Stimulated activated CD4-positive, alpha-beta T cell treated with anti-CD3 and anti-CD28 coated beads, Interleukin-1b, Interleukin-23, amount 100 ng/mL, for 48 hours (primary cell): ENCODE measurements around the gene RNU1-2.
"Not testable (repeated sequence)": the region's sequence is repeated elsewhere in the genome, so short reads cannot be mapped to it uniquely, and the experiment has no call there.

Source experiments
- DNase-seq: peaks from one replicate; pipeline ENCODE4 v3.0.0-alpha.2; 2020

RNU1-2 gene

DNA sequence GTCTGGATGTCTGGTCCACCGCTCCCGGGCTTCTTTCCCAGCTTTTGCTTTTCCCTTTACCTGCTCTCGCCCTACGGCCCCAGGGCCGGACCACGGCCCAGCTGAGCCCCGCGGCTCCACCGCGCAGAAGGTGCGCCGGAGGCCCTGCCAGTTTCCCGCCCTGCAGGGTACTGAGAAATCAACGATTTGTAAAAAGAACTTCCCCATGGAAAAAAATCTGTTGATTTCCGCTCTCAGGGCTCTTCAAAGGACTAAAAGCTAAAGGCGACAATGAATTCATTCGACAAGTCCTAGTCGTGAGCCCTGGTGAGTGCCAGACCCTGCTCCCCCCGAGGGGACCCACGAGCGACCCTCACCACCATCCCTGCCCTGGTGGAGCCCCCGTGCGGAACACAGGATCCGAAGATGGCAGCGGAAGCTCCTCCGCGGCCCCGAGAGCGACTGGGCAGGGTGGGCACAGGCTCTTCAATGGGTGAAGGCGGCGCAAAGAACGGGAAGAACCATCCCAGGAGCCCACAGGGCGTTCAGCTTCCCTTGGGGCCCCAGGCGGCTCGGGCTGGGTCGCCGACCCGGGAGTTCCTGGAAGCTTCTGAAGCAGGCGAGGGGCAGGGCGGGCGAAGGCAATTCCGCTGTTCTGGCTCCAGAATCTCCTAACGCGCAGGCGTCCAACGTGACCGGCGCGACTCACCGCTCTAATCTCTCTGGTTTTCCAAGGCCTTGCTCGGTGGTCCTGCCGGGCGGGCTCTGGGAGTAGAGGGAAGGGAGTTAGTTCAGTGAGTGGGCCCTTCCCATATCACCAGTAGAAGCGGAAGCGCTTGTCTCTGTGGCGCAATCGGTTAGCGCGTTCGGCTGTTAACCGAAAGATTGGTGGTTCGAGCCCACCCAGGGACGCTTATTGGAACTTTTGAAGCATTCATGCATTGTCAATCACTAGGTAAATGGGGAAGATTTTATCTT is 6.6 kb upstream of the RNU1-2 start:
- peak; percentile 75 for DNase-seq

DNA sequence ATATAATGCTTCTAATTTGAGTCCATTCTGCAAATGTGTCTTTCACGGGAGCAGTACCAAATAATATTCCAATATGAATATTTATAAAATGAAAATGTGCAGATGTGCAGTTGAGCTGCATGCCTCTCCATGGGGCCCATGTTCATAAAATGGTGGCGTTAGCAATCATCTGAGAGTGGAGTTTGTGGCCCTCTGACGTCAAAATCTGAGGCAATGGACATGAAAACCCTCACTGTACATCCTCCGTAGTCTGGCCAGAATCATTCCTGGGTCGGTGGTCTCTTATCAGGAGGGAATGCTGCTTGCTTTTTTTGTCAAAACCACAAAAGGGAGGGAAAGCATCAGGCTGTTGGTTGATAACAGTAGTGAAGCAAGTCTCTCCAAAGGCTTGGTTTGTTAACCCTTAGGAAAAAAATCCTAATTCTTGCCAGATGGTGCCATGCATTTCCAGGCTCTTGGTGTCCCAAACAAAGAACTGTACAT is 5.2 kb upstream of the RNU1-2 start:
- DNase-seq: not testable (repeated sequence)

DNA sequence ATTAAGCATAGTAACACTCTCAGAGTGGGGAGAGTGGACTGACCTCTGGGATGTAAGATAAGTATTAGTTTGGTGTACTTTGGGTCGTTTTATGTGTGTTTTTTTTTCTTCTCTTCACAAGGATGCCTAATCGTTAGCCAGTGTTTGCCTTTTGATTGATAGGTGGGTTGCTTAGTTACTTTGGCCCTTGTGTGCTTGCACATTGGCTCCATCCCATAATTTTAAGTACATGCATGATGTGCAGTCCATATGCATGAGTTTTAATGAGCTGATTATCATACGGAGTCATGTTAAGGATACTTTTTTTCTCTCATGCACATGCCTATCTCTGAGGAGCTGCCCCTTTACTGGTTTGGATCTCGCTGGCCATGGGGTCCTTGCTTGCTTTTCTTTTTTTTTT is 4.7 kb upstream of the RNU1-2 start:
- not testable (repeated sequence) for DNase-seq

DNA sequence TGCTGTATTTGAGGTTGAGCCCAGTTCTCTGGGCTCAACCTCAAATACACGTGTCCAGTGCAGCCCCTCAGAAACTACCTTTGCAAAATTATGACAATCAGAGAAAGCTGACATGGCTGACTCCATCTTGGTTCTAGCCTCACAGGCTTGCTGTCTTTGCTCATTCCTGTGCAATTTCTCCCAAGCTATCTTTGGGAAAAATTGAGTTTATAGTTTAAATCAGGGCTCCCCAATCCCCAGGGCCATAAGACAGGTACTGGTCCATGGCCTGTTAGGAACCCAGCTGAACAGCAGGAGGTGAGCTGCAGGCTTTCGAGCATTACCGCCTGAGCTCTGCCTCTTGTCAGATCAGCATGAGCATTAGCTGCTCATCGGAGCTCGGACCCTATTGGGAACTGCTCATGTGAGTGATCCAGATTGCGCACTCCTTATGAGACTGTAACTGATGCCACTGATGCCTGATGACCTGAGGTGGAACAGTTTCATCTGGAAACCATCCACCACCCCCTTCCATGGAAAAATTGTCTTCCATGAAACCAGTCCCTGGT is 2.7 kb upstream of the RNU1-2 start:
- not testable (repeated sequence) for DNase-seq

DNA sequence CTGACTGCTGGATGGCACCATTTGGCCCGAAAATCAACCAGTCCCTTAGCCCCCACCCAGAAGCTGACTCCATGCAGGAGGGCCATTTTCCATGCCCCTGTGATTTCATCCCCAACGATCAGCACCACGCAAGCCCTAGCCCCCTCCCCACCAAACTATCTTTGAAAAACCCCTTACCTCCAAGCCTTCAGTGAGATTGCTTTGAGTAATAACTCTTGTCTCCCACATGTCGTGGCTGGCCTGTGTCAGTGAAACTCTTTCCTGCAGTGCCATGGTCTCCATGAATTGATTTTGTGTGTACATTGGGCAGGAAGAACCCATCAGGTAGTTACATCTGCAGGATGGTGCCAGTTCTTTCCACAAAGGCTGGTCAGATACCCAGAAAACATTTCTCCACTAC is 2.0 kb upstream of the RNU1-2 start:
- DNase-seq: not testable (repeated sequence)

DNA sequence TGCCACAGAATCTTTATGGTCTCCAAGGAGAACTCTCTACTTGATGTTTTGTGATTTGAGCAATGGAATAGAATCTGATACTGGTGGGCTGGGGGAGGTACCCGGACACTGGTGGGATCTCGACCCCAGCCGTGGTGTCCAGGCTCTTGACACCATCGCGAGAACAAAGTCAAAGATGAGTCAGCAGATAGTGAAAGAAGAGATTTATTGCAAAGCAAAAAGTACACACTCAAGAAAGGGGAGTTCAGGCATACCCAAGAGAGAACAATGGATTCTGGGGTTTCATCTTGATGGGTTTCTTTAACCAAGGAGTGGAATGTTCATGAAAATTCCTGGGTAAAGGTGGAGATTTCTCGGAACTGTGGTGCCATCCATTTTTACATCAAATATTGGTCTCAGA is 1.4 kb upstream of the RNU1-2 start:
- not testable (repeated sequence) for DNase-seq

DNA sequence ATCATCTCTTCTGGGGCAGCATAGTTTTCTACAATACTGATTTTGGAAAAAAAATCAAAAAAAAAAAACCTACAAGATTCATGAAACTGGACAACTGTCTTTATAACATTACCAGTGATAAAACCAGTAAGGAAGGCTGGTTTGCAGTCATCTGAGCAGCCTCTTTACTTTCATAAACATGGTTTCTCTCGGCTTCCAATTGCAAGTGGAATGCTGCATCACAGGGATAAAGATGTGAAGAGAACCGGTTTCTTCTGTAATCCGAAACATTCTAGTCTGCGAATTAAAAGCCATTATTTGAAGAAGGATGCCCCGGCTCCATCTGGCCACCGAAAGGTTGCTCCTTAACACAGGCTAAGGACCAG is 565 bp upstream of the RNU1-2 start:
- not testable (repeated sequence) for DNase-seq

DNA sequence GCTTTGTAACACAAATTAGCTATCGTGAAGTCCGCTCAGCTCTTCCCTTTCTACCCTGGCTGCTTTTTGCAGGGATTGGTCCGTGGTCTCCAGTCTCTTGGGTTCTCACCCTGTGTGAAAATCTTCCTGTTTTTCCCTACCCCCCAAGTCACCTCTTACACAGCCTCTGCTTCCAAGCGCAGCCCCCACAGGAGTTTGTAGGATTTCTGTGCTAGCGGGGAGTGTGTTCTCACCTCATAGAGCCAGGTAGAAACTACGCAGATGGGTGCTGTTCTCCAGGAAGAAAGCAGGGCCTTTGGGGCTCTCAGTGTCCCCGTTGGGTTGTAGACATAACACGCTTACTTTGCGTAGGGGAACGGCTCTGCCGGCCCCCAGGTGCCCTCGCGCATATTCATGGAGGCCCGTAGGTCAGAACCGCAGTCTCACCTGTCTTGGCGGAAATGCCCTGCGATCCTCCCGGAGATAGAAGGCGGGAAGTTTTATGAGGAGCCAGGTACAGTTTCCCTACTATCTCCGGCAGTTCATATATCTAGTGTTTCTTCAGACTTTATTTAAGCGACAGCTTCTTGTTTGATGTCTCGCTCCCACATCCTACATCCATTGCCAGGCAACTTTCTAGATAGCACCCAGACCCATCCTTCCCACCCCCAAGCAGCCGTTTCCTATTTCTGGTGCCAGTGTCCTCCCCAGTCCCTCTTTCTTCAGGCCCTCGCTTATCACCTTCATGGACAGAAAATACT is 706 bp downstream of the RNU1-2 start:
- DNase-seq: peak; percentile 92

DNA sequence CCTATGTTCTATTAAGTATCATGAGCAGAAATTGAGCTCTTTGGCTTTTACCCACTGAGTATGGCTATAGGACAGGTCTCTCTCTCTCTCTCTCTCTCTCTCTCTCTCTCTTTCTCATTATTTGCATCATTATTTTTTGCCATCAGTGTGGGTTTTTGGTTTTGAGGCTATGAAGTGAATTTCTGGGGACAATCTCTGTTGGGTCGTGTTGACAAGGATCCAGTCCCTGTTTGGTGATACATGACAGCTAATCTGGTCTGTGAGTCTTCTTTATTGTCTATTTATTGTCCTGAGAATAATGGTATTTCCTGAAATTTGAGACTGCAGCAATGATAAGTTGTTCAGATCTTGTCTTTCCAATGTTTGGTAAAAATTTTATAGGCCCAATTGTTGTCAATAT is 1.9 kb downstream of the RNU1-2 start:
- DNase-seq: not testable (repeated sequence)

DNA sequence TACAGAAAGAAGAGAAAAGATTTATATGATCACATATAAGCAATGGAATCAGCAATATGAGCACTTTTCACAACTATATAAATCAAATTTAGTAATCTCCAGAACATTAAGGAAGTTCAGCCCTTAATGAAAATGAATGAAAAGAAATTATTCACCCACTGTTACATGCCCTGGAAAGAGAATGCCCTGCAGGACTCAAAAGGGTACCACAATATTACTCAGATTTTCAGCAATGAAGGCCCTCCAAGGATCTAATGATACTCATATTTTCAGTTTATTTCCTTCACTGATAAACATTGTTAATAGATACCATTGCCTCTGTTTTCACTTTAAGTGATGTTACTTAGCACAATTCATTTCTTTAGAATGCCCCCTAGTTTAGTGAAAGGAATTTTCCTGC is 2.5 kb downstream of the RNU1-2 start:
- DNase-seq: not testable (repeated sequence)

DNA sequence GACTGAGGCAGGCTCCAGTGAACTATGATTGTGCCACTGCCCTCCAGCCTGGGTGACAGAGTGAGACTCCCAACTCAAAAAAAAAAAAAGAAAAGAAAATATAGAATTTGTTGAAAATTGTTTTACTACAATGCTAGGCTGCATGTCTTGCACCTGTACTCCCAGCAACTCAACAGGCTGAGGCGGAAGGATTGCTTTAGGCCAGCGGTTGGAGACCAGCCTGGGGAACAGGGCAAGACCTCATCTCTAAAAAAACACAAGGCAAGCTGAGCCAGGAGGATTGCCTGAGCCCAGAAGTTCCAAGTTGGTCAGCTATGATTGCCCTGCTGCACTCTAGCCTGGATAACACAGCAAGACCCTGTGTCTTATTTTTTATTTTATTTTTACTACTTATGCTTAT is 3.2 kb downstream of the RNU1-2 start:
- DNase-seq: not testable (repeated sequence)

DNA sequence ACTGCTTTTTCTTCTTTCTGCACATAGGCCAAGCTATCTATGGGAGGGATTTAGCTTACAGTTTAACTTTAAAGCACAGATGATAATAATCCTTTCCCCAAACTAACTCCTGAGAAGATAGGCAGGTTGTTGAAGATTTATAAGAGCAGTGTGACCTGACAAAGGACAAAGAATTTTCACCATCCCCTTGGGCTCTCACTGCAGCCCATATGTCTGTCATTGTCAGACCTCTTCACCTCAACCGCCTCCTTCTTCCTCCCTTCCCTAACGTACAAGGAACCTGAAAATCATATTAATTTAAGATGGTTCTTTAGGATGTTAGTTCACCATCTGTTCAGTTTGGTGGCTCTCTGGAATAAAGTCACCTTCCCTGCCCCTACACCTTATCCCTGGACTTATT is 5.0 kb downstream of the RNU1-2 start:
- no peak for DNase-seq

DNA sequence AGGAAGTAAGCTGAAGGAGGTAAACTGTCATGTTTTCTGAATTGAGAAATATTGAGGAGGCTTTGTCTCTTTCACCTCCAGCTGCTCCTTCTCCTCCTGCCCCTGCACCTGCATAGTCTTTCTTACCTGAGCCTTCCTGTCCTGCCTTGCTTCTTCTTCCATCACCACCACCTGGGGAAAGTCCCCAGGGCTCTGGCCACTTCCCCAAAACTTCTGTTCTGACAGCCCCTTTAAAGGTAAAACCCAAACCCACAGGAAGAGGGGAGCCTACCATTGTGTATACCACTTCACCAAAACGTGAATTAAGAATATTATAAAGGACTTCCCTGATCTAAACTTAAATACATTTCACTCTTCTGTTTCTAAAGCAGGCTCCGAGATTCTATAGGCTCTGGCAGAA is 5.6 kb downstream of the RNU1-2 start:
- not testable (repeated sequence) for DNase-seq

DNA sequence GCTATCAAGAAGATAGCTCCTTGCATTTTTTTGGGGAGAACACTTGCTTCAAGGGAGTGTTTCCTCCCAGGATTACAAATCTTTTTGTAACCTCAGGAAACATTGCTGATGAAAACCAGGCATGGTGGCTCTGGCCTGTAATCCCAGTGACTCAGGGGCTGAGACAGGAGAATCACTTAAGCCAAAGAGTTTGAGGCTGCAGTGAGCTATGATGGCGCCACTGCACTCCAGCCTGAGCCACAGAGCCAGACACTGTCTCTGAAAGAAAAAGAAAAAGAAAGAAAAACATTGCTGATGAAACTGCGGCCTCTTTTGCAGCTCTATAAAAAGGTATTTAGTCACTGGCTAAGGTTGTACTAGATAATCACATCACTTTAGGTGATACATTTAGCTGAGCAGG is 7.3 kb downstream of the RNU1-2 start:
- no peak for DNase-seq

DNA sequence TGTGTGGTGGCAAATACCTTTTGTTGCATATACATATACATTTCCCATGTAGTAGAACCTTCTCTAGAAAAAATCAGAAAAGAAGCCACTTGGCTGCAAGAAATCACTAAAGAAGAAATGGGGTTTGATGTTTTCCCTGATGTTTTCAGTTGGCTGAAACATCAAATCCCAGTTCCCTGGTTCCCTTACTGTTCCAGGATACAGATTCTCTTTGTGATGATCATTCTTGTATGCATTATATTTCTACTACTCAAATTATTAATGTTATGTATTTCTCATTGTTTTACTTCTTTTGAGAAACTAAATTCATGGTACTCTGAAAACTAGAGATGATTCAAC is 7.6 kb downstream of the RNU1-2 start:
- DNase-seq: no peak

DNA sequence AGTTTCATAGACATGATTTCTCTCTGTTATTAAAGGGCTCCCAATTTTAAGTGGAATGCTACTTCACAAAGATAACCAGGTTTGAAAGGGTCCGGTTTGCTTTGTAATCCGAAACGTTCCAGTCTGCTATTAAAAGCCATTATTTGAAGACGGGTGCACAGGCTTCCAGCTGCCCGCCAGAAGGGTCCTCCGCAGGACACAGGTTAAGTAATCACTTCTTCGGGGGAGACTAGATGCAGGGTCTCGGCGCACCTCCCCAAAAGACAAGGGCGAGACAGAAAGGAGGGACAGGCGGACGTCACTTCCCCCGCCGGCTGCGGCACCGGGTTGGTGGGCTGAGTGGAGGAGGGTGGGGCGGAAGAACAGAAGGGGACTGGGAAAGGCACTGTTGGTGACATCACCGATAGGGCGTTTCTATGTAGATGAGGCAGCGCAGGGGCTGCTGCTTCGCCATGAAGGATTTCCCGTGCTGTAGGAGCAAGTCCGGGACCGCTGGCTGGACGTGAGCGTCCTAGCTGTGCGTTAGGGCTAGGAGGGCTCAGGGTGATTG is 8.9 kb downstream of the RNU1-2 start:
- DNase-seq: peak; percentile 99

DNA sequence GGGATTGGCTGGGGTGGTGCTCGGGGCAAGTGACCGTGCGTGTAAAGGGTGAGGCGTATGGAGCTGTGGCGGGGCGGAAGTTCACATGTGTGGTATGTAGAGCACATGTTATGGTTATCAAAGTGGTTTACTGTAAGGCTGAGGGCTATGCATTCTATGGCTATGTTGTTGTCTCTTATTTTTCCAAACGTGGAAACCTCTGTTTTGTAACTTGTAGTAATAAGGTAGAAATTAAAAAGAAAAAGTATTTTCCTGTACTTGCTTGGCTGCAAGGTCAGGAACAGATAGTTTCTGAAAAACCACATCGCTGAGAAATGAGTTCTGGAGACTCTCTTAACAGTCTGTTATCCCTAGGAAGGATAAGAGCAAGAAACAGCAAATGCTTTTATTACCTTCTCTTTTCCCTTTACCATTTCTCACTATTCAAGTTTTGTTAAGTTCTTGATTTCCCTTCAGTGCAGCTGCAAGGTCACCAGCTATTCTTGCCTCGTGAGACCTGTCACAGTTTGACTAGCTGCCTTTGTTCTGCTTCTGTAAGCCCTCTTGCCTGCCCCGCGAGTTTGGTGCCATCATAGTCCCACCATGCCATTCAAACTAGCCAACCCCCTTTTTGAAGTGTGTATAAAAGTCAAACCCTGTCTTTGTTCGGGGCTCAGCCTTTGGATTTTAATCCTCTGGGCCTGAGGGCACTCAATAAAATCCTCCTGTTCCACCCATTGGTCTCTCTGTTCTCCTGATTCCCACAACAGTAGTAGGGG is 9.5 kb downstream of the RNU1-2 start:
- DNase-seq: peak; percentile 70

DNA sequence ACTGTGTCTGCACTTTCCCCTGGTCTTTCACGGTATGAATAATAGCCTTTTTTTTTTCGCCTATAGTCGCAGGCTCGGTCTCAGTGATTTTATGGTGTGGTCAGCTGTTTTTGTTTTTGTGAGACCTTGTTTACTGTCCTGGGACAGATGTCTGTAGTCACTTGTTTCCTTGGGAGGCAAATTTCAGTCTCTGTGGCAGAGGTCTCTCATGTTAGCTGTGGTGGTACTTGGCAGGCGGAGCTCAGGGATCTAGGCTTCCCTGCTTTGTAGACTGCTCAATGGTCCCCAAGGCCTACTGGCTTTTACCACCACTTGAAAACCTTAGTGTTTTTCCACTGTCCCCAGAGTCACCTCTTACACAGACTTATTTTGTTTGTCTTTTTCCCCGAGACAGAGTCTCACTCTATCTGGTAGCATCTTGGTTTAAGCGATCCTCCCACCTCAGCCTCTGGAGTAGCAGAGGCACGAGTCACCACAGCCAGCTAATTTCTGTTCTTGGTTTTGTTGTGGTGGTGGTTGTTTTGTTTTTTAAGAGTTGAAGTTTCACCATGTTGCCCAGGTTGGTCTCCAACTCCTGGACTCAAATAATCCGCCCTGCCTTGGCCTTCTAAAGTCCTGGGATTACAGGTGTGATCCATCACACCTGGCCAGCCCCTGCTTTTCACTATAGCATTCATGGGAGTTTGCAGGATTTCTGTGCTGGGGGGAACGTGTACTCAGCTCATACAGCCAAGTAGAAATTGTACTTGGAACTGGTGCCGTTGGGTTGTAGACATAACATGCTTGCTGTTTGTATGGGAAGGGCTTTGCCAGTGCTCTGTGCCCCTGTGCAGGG is 10.3 kb downstream of the RNU1-2 start:
- peak; percentile 50 for DNase-seq

DNA sequence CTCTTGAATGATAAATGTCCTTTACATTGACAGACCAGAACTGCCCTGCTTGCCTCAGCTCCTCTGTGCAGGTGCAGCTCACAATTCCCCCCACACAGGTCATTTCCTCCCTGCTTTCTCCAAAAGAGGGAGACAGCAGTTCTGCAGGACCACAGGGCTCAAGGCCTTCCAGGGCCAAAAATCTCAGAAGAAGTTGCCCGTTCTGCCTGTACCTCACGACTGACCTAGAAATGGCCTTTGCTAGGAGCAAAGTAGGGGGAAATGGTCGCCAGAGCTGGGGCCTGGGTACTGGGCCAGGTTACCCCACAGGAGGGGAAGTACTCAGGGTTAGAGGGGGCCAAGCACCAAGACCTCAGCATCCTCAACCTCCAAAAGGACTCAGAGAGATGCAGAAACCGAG is 11.1 kb downstream of the RNU1-2 start:
- no peak for DNase-seq

DNA sequence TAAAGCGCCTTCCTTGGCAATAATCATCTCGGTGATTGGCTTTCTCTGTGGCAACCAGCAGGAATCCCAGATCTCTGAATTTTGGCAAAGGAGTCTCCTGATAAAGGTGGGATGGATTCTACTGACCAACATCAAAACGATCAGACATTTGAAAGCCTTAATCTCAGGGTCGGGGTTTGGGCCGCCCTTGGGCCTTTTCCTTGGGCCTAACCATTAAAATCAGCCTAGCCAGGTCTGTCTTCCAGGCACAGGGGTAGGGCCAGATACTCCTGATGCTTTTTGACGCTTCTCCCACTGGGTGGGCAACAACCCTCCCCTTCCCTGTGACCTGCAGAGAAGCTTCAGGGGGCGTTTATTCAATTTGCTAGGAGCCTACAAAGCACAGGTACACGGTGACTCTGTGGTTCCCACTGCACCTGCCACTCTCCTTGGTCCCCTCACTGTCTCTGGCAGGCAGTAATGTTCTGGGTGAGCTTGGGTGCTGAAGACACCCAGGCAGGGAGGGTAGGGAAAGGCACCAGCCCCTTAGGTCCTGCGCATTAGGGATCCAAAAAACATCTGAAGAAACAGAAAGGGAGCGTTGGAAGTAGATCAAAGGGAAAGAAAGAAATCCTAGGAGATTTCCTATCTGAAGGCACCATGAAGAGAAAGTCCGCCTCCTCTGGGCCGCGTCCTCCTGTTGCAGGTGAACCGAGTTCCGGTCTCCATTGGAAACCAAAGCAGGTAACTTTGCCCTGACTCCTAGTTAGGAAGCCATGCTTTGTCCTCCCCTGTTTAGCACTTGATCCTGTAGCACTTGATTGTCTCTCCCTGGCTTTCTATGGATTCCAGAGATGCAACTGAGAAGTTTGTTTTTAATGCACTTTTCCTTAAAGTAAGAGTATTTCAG is 12.3 kb downstream of the RNU1-2 start:
- DNase-seq: no peak
